Adipocyte (in vitro differentiated cells): ENCODE measurements around the gene CPED1.
A peak's percentile ranks its signal among the peaks of the same experiment; 100 is the strongest.

Source experiments
- DNase-seq: peaks from one replicate; pipeline ENCODE4 v3.0.0-alpha.2; 2015; ENCODE audit warnings: low read depth
- H3K27me3 ChIP-seq: replicated peaks from 2 replicates; pipeline ENCODE4 v1.7.0; 2013; ENCODE audit warnings: mild to moderate bottlenecking, low read length, moderate library complexity; ENCODE audit not compliant: control insufficient read depth, insufficient read depth
- H3K36me3 ChIP-seq: 2 replicates; pipeline ENCODE4 v1.7.0; 2013; ENCODE audit warnings: low read length, mild to moderate bottlenecking, moderate library complexity; ENCODE audit not compliant: control insufficient read depth, insufficient read depth, severe bottlenecking
- H3K4me1 ChIP-seq: 2 replicates; pipeline ENCODE4 v1.7.0; 2013; ENCODE audit warnings: mild to moderate bottlenecking, low read length, moderate library complexity; ENCODE audit not compliant: control insufficient read depth, insufficient read depth
- H3K4me3 ChIP-seq: 2 replicates; pipeline ENCODE4 v1.7.0; 2013; ENCODE audit warnings: mild to moderate bottlenecking, low read length, moderate library complexity
- H3K9ac ChIP-seq: 2 replicates; pipeline ENCODE4 v1.7.0; 2013; ENCODE audit warnings: mild to moderate bottlenecking, low read length, moderate library complexity
- H3K9me3 ChIP-seq: 2 replicates; pipeline ENCODE4 v1.7.0; 2013; ENCODE audit warnings: mild to moderate bottlenecking, low read length, moderate library complexity; ENCODE audit not compliant: control insufficient read depth

CPED1 gene

DNA sequence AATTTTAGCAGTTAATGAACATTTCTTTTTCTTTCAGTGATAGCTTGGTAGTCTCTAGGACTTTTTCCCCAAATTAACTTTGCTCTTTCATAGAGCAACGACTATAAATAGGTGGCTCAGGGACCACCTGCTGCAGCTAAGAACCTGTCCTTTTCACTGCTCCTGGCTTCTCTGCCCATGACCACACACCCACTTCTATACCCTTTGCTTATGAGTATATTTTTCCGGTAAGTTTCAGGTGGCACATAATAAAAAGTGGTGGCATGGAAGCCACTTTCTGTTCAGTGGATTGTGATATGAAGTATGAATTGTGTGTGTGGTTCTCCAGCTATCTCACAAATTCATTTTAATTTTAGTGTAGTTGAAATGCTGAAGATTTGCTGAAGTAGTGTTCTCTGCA lies 36.7 kb upstream of the CPED1 start:
- Histone ChIP-seq H3K9me3 (no peaks in the 10 kb centered on the region), H3K4me3 (peak overlapping the region; percentile 86), H3K4me1 (peaks cover 12% of the 10 kb centered on the region), H3K27me3 (no peaks in the 10 kb centered on the region), H3K9ac (peak overlapping the region; percentile 94), H3K36me3 (peaks cover 37% of the 10 kb centered on the region)
- no peak for DNase-seq

DNA sequence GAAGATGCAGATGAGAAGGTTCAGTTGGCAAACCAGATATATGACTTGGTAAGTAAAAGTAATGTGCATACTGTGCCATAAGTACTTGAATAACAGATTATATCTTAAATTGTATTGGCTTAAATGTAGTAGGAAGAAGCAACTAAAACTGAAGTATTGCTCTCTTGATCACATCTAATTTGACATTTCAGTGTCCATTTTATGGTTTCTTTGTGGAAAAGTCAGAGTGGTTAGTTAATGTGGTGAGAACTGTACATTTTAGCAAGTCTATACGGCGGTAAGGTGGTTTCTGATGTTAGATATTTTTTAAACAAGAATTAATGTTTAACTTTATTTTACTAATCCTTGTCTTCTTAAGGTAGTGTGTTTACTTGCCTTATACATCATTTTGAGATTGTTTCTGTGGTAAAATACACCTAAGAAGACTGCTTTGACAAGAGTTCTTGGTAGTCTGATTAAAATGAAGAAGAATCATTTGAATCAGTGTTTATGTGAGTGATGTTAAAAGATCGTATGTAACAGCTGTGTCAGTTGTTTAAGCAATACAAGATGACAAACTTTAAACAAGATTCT lies 32.8 kb upstream of the CPED1 start:
- Histone ChIP-seq H3K27me3 (no peaks in the 10 kb centered on the region), H3K9me3 (no peaks in the 10 kb centered on the region), H3K4me3 (no peak overlapping the region), H3K9ac (no peak overlapping the region), H3K4me1 (peaks cover 7% of the 10 kb centered on the region), H3K36me3 (peaks cover 51% of the 10 kb centered on the region)
- no peak for DNase-seq

DNA sequence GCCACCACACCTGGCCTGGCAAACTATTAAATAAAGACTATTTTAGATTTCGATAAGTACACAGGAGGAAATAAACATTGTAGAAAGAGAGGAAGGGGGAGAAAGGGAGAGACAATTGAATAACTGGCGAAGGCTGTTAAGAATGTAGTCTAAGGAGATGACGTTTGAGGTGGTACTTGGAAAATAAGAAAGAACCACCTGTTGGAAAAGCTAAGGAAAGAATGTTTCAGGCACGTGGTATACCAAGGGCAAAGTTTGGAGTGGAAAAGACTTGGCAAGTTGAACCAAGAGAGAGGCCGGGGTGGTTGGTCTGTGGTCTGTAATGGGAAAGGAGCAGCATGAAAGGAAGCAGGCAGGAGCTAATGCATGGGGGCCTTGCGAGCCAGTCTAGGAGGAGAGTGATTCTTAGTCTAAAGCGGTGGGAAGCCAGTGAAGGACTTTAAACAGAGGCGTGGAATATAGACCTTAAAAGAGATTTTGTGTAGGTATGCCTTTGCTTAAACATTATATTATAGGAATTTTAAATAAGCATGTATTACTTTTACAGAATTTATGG lies 28.5 kb upstream of the CPED1 start:
- no peaks in the 10 kb centered on the region for H3K4me1 ChIP-seq
- H3K9me3 ChIP-seq = no peaks in the 10 kb centered on the region
- no peak overlapping the region for H3K4me3 ChIP-seq
- H3K27me3 ChIP-seq = no peaks in the 10 kb centered on the region
- no peak for DNase-seq
- H3K9ac ChIP-seq = no peak overlapping the region
- peaks cover 37% of the 10 kb centered on the region for H3K36me3 ChIP-seq

DNA sequence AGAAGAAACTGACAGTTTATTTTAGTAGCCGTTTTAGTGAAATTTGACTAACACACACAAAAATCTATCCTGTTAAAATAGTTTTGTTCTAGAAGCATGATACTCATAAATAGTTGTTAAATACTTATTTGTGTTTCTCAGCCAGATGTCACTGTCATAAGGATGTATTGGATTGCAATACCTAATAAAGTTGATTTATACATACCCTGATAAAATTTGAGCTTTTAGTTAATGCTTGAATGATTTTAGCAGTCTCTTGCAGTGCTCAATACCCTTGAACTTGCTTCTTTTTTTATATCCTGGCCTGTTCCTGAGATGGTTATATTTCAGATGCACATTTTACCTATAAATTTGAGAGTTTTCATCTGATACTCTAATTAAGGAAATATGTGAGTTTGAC lies 27.8 kb upstream of the CPED1 start:
- Histone ChIP-seq H3K9ac (no peak overlapping the region), H3K9me3 (no peaks in the 10 kb centered on the region), H3K36me3 (peaks cover 37% of the 10 kb centered on the region), H3K4me1 (no peaks in the 10 kb centered on the region), H3K4me3 (no peak overlapping the region), H3K27me3 (no peaks in the 10 kb centered on the region)
- no peak for DNase-seq

DNA sequence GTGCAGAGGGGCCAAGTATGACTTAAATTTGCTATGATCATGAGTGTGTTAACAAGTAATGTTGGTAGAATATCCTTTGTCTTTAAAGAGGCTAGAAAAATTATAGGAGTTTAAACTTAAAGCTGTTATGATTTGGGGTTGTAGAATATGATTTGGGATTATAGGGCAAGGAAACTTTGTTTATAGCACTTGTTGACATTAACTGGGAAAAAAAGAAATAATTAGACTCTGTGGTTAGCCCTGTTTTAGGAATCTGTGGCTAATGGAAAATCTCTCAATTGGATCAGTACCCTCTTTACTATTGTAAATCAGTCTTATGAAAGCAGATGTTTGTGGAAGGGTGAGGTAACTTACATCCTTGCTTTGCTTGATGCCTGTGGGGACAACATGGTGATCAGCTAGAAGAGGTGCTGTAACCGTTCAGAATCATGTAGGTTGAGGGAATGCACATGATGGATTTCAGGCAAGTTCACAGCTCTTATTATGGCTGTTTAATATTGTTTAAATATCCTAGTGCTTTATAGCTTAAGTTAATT lies 26.8 kb upstream of the CPED1 start:
- Histone ChIP-seq H3K9me3 (no peaks in the 10 kb centered on the region), H3K36me3 (peaks cover 36% of the 10 kb centered on the region), H3K4me3 (no peak overlapping the region), H3K9ac (no peak overlapping the region), H3K4me1 (no peaks in the 10 kb centered on the region), H3K27me3 (no peaks in the 10 kb centered on the region)
- DNase-seq = no peak

DNA sequence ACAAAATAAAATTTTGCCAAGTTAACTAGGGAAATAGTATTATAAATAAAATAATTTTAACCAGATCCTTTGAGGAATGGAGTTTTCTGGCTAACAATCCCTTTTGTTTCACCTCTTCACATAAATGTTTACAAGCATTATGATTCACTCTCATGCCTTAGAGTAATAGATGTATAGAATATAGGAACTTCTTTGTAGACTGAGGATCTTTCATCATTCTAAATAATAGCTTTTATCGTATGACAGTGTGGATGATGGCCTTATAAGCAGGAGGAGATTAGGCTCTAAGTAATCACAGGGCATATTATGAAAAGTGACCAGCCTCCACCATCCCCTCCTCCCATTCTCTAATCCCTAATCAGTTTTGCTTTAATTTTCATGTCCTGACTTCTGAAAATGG lies 24.4 kb upstream of the CPED1 start:
- Histone ChIP-seq H3K9ac (no peak overlapping the region), H3K27me3 (no peaks in the 10 kb centered on the region), H3K9me3 (no peaks in the 10 kb centered on the region), H3K4me1 (no peaks in the 10 kb centered on the region), H3K36me3 (peaks cover 50% of the 10 kb centered on the region), H3K4me3 (no peak overlapping the region)
- no peak for DNase-seq

DNA sequence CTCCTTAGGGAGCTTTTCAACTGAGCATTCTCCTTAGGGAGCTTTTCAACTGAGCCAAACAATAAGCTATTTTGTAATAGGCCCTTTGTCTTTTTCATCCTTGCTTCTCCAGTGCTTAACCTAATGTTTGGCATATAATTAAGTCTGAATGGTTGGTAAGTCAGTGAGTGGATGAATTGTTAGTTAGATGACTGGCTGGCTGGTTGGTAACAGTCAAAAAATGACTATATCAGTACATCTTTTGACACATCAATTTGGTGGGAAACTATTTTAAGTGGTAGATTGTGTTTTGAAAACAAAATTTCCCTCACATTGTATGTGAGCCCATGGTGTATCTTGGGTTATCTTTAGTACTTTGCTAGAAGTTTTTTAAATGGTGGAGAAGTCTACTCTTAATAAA lies 21.6 kb upstream of the CPED1 start:
- Histone ChIP-seq H3K4me1 (no peaks in the 10 kb centered on the region), H3K36me3 (peaks cover 71% of the 10 kb centered on the region), H3K9ac (no peak overlapping the region), H3K27me3 (no peaks in the 10 kb centered on the region), H3K9me3 (no peaks in the 10 kb centered on the region), H3K4me3 (no peak overlapping the region)
- no peak for DNase-seq

DNA sequence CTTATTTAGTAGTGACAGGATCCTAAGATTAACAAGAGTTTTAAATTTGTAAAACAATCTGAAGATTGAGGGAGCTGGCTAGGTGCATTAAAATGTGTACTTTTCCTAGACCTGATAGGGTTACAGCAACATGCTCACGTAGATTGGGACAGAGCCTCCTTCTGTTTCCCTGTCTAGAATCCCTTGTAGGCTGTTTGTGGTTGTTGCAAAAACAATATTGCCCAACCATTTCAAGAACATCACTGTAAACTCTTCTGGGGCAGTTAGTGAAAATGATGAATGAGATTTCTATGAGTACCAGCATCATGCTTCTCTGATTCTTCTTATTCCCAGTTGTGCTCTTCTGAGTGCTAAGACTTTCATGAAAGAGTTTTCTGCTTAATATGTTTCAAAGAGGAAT lies 14.7 kb upstream of the CPED1 start:
- no peaks in the 10 kb centered on the region for H3K9me3 ChIP-seq
- no peak overlapping the region for H3K9ac ChIP-seq
- no peaks in the 10 kb centered on the region for H3K27me3 ChIP-seq
- H3K4me3 ChIP-seq = no peak overlapping the region
- peak; percentile 66 for DNase-seq
- H3K4me1 ChIP-seq = no peaks in the 10 kb centered on the region
- H3K36me3 ChIP-seq = peaks cover 69% of the 10 kb centered on the region

DNA sequence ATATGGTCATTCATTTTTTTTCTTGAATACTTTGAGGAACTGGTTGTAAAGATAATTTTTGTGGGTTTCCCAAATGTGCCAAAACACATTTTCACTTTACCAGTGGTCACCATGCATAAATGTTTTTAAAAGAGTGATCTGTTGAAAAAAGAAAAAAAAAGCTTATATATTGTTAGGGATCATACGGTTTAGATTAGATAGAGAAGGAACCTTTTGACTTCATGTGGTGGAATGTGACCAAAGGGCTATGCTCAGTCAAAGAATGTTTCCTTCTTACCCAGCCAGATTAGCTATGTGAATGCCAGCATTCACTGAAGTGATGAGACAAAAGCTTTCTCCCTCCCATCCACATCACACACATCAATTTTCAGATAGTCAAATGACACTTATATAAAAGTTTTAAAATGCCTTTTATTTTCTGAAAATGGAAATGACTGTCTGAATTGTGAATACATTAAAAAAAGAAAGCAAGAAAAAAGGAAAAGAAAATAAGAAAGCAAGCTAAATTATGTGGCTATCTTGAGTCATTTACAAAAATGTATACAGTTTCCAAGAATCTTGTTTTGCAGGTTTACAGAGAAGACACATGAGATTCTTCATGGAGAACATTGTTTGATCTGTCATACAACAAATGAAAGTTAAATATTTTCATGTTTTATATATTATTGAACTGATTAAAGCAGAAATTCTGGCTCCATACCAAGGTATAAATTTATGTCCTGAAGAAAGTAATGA lies 8.6 kb upstream of the CPED1 start:
- peak; percentile 46 for DNase-seq
- Histone ChIP-seq H3K27me3 (no peaks in the 10 kb centered on the region), H3K36me3 (peaks cover 21% of the 10 kb centered on the region), H3K9ac (no peak overlapping the region), H3K4me1 (peaks cover 20% of the 10 kb centered on the region), H3K4me3 (no peak overlapping the region), H3K9me3 (no peaks in the 10 kb centered on the region)

DNA sequence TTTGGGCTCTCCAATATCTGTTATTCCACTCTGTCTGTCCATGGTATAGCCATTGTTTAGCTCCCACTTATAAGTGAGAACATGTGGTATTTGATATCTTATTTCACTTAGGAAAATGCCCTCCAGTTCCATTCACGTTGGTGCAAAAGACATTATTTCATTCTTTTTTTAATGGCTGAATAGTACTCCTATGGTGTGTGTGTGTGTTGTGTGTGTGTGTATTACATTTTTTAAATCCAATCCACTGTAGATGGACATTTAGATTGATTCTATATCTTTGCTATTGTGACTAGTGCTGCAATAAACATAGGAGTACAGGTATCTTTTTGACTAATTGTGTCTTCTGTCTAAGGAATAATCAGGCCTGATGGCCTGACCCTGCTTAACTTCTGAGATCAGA lies 7.4 kb upstream of the CPED1 start:
- Histone ChIP-seq H3K4me3 (no peak overlapping the region), H3K9ac (no peak overlapping the region), H3K9me3 (no peaks in the 10 kb centered on the region), H3K27me3 (no peaks in the 10 kb centered on the region), H3K4me1 (peaks cover 20% of the 10 kb centered on the region), H3K36me3 (peaks cover 10% of the 10 kb centered on the region)
- no peak for DNase-seq

DNA sequence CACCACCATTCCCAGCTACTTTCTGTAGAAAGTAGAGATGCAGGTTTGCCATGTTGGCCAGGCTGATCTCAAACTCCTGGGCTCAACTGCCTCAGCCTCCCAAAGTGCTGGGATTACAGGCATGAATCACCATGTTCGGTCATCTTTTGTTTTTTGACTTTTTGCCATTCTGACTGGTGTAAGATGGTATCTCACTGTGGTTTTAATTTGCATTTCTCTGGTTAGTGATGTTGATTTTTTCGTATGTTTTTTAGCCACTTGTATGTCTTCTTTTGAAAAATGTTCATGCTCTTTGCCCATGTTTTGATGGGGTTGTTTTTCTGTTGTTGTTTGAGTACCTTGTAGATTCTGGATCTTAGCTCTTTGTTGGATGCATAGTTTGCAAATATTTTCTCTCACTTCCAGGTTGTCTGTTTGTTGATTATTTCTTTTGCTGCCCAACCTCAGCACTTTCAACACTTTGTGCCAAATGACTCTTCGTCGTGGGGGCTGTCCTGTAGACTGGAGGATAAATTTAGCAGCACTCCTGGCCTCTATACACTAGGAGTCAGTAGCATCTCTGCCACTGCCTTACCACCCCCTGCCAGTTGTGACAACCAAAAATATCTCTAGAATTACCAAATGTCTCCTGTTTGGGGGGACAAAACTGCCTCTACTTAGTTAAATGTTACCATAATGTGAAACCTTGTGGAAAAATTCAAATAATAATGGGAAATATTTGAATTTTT lies 6.5 kb upstream of the CPED1 start:
- H3K9ac ChIP-seq = no peak overlapping the region
- H3K27me3 ChIP-seq = no peaks in the 10 kb centered on the region
- H3K4me3 ChIP-seq = no peak overlapping the region
- DNase-seq = peak; percentile 57
- peaks cover under 1% of the 10 kb centered on the region for H3K36me3 ChIP-seq
- H3K9me3 ChIP-seq = no peaks in the 10 kb centered on the region
- peaks cover 20% of the 10 kb centered on the region for H3K4me1 ChIP-seq
